Measurements from ENCODE around the gene CIB4.

CIB4 gene

GRCh38 chr2:26627350-26628105, 13.6 kb downstream of the CIB4 start:
- H2BK12ac ChIP-seq (ENCODE audit: low read length in 2 of 2): no peak overlapping the region
- no peak overlapping the region for H3K18ac ChIP-seq (ENCODE audit: low read depth in 1 of 2, low read length in 2 of 2)
- H3K4ac ChIP-seq (ENCODE audit: low read depth in 1 of 2, low read length in 2 of 2): no peak overlapping the region
- no peaks in the 10 kb centered on the region for H3K9me3 ChIP-seq (ENCODE audit: control insufficient read depth, low read length)
- H2AFZ ChIP-seq (ENCODE audit: low read depth, low read length): no peak overlapping the region
- H2BK15ac ChIP-seq (ENCODE audit: low read depth, poor library complexity, severe bottlenecking): no peak overlapping the region
- no peak overlapping the region for H3K14ac ChIP-seq (ENCODE audit: low read length in 2 of 2)
- no peak overlapping the region for H3K27ac ChIP-seq (ENCODE audit: low read length, poor library complexity, severe bottlenecking)
- H3K36me3 ChIP-seq (ENCODE audit: control insufficient read depth in 1 of 2, insufficient read depth in 2 of 2, low read depth in 1 of 2, low read length in 2 of 2): no peaks in the 10 kb centered on the region
- no peak overlapping the region for H4K8ac ChIP-seq (ENCODE audit: low read length)
- H2BK5ac ChIP-seq (ENCODE audit: low read depth, low read length, poor library complexity, severe bottlenecking): no peak overlapping the region
- no peaks in the 10 kb centered on the region for H3K79me1 ChIP-seq (replicated peaks; ENCODE audit: low read length, poor library complexity, severe bottlenecking)
- 85% methylated on average over 9 of the region's 10 CpGs for WGBS
- H4K91ac ChIP-seq (ENCODE audit: low read length): no peak overlapping the region
- H2BK120ac ChIP-seq (ENCODE audit: low read depth, low read length): no peak overlapping the region
- H3K27me3 ChIP-seq (ENCODE audit: control insufficient read depth in 1 of 2, insufficient read depth in 1 of 2, low read length in 2 of 2): peaks cover 17 to 21% of the 10 kb centered on the region in 2 experiments
- no peak overlapping the region for H3K9ac ChIP-seq (ENCODE audit: low read length)
- no peak overlapping the region for H2AK5ac ChIP-seq (ENCODE audit: low read length, severe bottlenecking)
- no peak overlapping the region for H3K4me3 ChIP-seq (ENCODE audit: insufficient read depth in 1 of 2, low read depth in 1 of 2, low read length in 2 of 2)
- H3K4me2 ChIP-seq (ENCODE audit: low read length, poor library complexity, severe bottlenecking): no peak overlapping the region
- DNase-seq: no peak
- H3K23ac ChIP-seq (ENCODE audit: low read length in 2 of 2): no peak overlapping the region
- H3K4me1 ChIP-seq (ENCODE audit: control insufficient read depth, insufficient read depth, low read depth, low read length): peaks cover 6% of the 10 kb centered on the region

DNA sequence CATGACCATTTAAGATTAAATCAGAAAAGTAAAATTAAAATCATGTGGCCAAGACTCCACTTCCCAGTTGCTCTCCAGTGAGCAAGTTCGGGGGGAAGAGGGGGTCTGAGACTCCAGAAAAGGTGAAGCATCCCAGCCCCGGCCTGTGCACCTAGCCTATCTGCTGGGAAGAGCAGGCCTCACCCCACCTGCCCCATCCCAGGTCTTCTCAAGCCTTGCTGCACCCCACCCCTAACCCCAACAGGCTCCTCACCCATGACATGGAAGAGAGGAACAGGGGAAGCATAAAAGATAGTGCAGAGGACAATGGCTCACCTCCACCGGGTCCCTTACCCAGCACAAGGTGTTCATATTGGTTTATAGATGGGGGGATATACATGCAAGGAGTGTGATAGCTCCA, 14.6 kb downstream of the CIB4 start:
- Histone ChIP-seq H3K36me3 (ENCODE audit: control insufficient read depth in 1 of 2, insufficient read depth in 2 of 2, low read depth in 1 of 2, low read length in 2 of 2) (no peaks in the 10 kb centered on the region), H2BK120ac (ENCODE audit: low read depth, low read length) (no peak overlapping the region), H3K79me1 (replicated peaks; ENCODE audit: low read length, poor library complexity, severe bottlenecking) (no peaks in the 10 kb centered on the region), H3K4me2 (ENCODE audit: low read length, poor library complexity, severe bottlenecking) (no peak overlapping the region), H3K14ac (ENCODE audit: low read length in 2 of 2) (no peak overlapping the region), H3K4me3 (ENCODE audit: insufficient read depth in 1 of 2, low read depth in 1 of 2, low read length in 2 of 2) (no peak overlapping the region), H3K9me3 (ENCODE audit: control insufficient read depth, low read length) (peaks cover 3% of the 10 kb centered on the region), H4K91ac (ENCODE audit: low read length) (no peak overlapping the region), H2BK12ac (ENCODE audit: low read length in 2 of 2) (no peak overlapping the region), H2AK5ac (ENCODE audit: low read length, severe bottlenecking) (no peak overlapping the region), H3K18ac (ENCODE audit: low read depth in 1 of 2, low read length in 2 of 2) (no peak overlapping the region), H3K27me3 (ENCODE audit: control insufficient read depth in 1 of 2, insufficient read depth in 1 of 2, low read length in 2 of 2) (peaks cover 14 to 21% of the 10 kb centered on the region in 2 experiments), H3K23ac (ENCODE audit: low read length in 2 of 2) (no peak overlapping the region), H3K4ac (ENCODE audit: low read depth in 1 of 2, low read length in 2 of 2) (no peak overlapping the region), H2BK5ac (ENCODE audit: low read depth, low read length, poor library complexity, severe bottlenecking) (no peak overlapping the region), H3K4me1 (ENCODE audit: control insufficient read depth, insufficient read depth, low read depth, low read length) (peaks cover 6% of the 10 kb centered on the region), H3K9ac (ENCODE audit: low read length) (no peak overlapping the region), H3K27ac (ENCODE audit: low read length, poor library complexity, severe bottlenecking) (no peak overlapping the region), H4K8ac (ENCODE audit: low read length) (no peak overlapping the region), H2AFZ (ENCODE audit: low read depth, low read length) (no peak overlapping the region), H2BK15ac (ENCODE audit: low read depth, poor library complexity, severe bottlenecking) (no peak overlapping the region)
- DNase-seq: no peak
- 86% methylated on average over 2 of the region's 3 CpGs for WGBS

GRCh38 chr2:26623541-26624495, 17.3 kb downstream of the CIB4 start:
- Histone ChIP-seq H3K14ac (ENCODE audit: low read length in 2 of 2) (peak overlapping the region in 1 of 2 experiments; percentile 35), H2AK5ac (ENCODE audit: low read length, severe bottlenecking) (no peak overlapping the region), H4K8ac (ENCODE audit: low read length) (peak overlapping the region; percentile 95), H3K4me2 (ENCODE audit: low read length, poor library complexity, severe bottlenecking) (no peak overlapping the region), H2BK15ac (ENCODE audit: low read depth, poor library complexity, severe bottlenecking) (no peak overlapping the region), H2BK120ac (ENCODE audit: low read depth, low read length) (no peak overlapping the region), H2BK5ac (ENCODE audit: low read depth, low read length, poor library complexity, severe bottlenecking) (no peak overlapping the region), H3K4me1 (ENCODE audit: control insufficient read depth, insufficient read depth, low read depth, low read length) (peaks cover 4% of the 10 kb centered on the region), H3K18ac (ENCODE audit: low read depth in 1 of 2, low read length in 2 of 2) (peak overlapping the region; percentile 75 to 81), H3K27me3 (ENCODE audit: control insufficient read depth in 1 of 2, insufficient read depth in 1 of 2, low read length in 2 of 2) (peaks cover 27 to 36% of the 10 kb centered on the region in 2 experiments), H3K9ac (ENCODE audit: low read length) (no peak overlapping the region), H2BK12ac (ENCODE audit: low read length in 2 of 2) (peak overlapping the region; percentile 23 to 89), H3K23ac (ENCODE audit: low read length in 2 of 2) (no peak overlapping the region), H3K9me3 (ENCODE audit: control insufficient read depth, low read length) (peaks cover 7% of the 10 kb centered on the region), H3K79me1 (replicated peaks; ENCODE audit: low read length, poor library complexity, severe bottlenecking) (no peaks in the 10 kb centered on the region), H2AFZ (ENCODE audit: low read depth, low read length) (no peak overlapping the region), H4K91ac (ENCODE audit: low read length) (peak overlapping the region; percentile 93), H3K27ac (ENCODE audit: low read length, poor library complexity, severe bottlenecking) (no peak overlapping the region), H3K4ac (ENCODE audit: low read depth in 1 of 2, low read length in 2 of 2) (peak overlapping the region in 1 of 2 experiments; percentile 75), H3K36me3 (ENCODE audit: control insufficient read depth in 1 of 2, insufficient read depth in 2 of 2, low read depth in 1 of 2, low read length in 2 of 2) (no peaks in the 10 kb centered on the region), H3K4me3 (ENCODE audit: insufficient read depth in 1 of 2, low read depth in 1 of 2, low read length in 2 of 2) (peak overlapping the region in 1 of 2 experiments; percentile 37)
- WGBS: 35% methylated on average over 17 of the region's 19 CpGs
- peak; percentile 86 for DNase-seq
